ENCODE results near the gene TRIM67. TPM values are rescaled to one million over a fixed set of nuclear protein-coding genes. Genes with fewer than 3 reads are reported as not detected.

The TRIM67 gene
- total RNA-seq, 1 experiment from 2014 or later, result not detected

DNA sequence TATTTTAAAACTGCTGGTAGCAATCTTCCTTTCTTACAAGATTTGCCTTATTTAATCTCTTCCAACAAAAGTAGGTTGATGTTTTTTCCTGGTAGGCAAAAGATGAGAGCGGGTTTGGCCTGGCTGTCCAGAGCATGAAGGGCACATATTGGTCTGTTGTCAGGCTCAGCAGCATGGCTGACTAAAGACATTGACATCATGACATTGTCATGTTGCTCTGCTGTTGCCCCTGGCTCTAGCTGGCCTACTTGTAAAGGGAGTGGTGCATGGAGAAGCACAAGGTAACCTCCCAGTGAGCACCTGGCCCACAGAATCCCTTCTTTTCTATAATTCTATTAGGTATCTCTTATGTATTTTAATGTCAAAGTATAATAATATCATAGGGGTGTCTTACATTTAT lies 102.8 kb downstream of the TRIM67 start:
- H3K36me3 Mint-ChIP-seq, result peaks cover 35% of the 10 kb centered on the region
- H3K27me3 Mint-ChIP-seq (ENCODE audit: low read depth), result no peaks in the 10 kb centered on the region
- no peak overlapping the region for H3K4me3 Mint-ChIP-seq
- TF ChIP-seq, protein P1, sequence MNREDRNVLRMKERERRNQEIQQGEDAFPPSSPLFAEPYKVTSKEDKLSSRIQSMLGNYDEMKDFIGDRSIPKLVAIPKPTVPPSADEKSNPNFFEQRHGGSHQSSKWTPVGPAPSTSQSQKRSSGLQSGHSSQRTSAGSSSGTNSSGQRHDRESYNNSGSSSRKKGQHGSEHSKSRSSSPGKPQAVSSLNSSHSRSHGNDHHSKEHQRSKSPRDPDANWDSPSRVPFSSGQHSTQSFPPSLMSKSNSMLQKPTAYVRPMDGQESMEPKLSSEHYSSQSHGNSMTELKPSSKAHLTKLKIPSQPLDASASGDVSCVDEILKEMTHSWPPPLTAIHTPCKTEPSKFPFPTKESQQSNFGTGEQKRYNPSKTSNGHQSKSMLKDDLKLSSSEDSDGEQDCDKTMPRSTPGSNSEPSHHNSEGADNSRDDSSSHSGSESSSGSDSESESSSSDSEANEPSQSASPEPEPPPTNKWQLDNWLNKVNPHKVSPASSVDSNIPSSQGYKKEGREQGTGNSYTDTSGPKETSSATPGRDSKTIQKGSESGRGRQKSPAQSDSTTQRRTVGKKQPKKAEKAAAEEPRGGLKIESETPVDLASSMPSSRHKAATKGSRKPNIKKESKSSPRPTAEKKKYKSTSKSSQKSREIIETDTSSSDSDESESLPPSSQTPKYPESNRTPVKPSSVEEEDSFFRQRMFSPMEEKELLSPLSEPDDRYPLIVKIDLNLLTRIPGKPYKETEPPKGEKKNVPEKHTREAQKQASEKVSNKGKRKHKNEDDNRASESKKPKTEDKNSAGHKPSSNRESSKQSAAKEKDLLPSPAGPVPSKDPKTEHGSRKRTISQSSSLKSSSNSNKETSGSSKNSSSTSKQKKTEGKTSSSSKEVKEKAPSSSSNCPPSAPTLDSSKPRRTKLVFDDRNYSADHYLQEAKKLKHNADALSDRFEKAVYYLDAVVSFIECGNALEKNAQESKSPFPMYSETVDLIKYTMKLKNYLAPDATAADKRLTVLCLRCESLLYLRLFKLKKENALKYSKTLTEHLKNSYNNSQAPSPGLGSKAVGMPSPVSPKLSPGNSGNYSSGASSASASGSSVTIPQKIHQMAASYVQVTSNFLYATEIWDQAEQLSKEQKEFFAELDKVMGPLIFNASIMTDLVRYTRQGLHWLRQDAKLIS (CRISPR knock-in tag; IDR thresholded peaks at IDR 0.05; ENCODE audit: borderline replicate concordance), result no peak
- TF ChIP-seq SMAD4 (CRISPR knock-in tag; IDR thresholded peaks at IDR 0.05) (no peak), ELF4 (CRISPR knock-in tag; IDR thresholded peaks at IDR 0.05; ENCODE audit: low read depth) (no peak), ZNF138 (CRISPR knock-in tag; conservative IDR thresholded peaks at IDR 0.05) (no peak), SP1 (CRISPR knock-in tag; conservative IDR thresholded peaks at IDR 0.05) (no peak), SOX15 (CRISPR knock-in tag; IDR thresholded peaks at IDR 0.05) (no peak), GABPB1 (CRISPR knock-in tag; IDR thresholded peaks at IDR 0.05) (no peak), FOXJ3 (CRISPR knock-in tag; IDR thresholded peaks at IDR 0.05; ENCODE audit: borderline replicate concordance) (no peak), SMAD3 (CRISPR knock-in tag; IDR thresholded peaks at IDR 0.05; ENCODE audit: borderline replicate concordance) (no peak)
- TF ChIP-seq, protein P2, sequence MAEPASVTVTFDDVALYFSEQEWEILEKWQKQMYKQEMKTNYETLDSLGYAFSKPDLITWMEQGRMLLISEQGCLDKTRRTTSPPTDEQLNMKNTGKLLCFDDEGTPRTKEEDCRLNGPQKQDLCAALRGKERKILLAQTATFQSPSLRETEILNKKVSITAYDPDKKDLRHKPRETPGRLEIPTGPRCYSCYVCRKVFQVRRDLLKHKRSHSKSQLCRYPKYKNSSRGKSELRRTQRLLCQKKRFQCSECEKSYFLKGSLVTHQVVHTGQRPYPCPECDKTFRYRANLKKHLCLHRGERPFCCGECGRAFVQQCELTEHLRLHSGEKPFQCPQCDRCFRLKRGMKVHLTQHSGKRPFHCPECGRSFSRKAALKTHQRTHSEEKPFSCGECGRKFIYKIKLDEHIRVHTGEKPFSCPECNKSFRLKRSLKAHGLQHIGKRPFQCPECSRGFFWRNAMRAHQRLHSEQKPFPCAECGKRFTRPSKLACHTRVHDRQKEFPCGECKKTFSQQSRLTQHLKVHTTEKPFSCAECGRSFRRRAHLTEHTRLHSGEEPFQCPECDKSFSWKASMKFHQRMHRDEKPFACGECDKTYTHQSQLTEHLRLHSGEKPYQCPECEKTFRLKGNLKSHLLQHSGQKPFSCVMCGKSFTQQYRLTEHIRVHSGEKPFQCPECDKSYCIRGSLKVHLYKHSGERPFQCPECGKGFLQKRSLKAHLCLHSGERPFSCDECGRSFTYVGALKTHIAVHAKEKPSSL (CRISPR knock-in tag; conservative IDR thresholded peaks at IDR 0.05), result no peak
- TF ChIP-seq, protein P3, sequence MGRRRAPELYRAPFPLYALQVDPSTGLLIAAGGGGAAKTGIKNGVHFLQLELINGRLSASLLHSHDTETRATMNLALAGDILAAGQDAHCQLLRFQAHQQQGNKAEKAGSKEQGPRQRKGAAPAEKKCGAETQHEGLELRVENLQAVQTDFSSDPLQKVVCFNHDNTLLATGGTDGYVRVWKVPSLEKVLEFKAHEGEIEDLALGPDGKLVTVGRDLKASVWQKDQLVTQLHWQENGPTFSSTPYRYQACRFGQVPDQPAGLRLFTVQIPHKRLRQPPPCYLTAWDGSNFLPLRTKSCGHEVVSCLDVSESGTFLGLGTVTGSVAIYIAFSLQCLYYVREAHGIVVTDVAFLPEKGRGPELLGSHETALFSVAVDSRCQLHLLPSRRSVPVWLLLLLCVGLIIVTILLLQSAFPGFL (CRISPR knock-in tag; IDR thresholded peaks at IDR 0.05; ENCODE audit: borderline replicate concordance), result no peak
- TF ChIP-seq, protein P4, sequence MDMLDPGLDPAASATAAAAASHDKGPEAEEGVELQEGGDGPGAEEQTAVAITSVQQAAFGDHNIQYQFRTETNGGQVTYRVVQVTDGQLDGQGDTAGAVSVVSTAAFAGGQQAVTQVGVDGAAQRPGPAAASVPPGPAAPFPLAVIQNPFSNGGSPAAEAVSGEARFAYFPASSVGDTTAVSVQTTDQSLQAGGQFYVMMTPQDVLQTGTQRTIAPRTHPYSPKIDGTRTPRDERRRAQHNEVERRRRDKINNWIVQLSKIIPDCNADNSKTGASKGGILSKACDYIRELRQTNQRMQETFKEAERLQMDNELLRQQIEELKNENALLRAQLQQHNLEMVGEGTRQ (CRISPR knock-in tag; IDR thresholded peaks at IDR 0.05), result no peak
- TF ChIP-seq, protein P5, sequence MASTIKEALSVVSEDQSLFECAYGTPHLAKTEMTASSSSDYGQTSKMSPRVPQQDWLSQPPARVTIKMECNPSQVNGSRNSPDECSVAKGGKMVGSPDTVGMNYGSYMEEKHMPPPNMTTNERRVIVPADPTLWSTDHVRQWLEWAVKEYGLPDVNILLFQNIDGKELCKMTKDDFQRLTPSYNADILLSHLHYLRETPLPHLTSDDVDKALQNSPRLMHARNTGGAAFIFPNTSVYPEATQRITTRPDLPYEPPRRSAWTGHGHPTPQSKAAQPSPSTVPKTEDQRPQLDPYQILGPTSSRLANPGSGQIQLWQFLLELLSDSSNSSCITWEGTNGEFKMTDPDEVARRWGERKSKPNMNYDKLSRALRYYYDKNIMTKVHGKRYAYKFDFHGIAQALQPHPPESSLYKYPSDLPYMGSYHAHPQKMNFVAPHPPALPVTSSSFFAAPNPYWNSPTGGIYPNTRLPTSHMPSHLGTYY (CRISPR knock-in tag; IDR thresholded peaks at IDR 0.05), result no peak
- no peaks in the 10 kb centered on the region for H3K9me3 Mint-ChIP-seq
- no peaks in the 10 kb centered on the region for H3K4me1 Mint-ChIP-seq
- CTCF ChIA-PET, result no interaction called here
- POLR2A ChIA-PET, result no interaction called here
- DNase-seq (ENCODE audit: low spot score), result no peak
- ATAC-seq, result no peak
- H3K27ac Mint-ChIP-seq, result no peak overlapping the region

DNA sequence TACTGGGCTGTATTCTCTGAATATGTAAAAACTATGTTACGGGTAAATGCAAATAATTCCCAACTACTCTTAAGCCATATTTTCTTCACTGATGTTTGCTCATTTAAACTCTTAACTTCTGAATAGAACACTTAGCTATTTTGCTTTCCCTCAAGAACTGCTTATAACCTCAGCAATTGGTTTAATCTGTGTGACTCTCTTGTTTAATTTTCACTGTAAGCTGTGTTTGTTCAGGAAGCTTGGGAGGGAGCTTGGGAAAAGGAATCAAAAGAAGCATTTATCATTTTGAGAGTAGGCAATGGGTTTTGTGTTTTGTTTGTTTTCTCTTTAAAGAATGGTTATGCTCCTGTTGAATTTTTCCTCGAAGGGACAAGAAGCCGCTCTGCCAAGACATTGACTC lies 103.5 kb downstream of the TRIM67 start:
- peaks cover 35% of the 10 kb centered on the region for H3K36me3 Mint-ChIP-seq
- TF ChIP-seq, protein P5 (CRISPR knock-in tag; IDR thresholded peaks at IDR 0.05), result no peak
- TF ChIP-seq CBFB (CRISPR knock-in tag; IDR thresholded peaks at IDR 0.05; ENCODE audit: low read depth) (no peak), TEAD4 (CRISPR knock-in tag; IDR thresholded peaks at IDR 0.05) (no peak), ZNF138 (CRISPR knock-in tag; conservative IDR thresholded peaks at IDR 0.05) (no peak)
- TF ChIP-seq, protein P6, sequence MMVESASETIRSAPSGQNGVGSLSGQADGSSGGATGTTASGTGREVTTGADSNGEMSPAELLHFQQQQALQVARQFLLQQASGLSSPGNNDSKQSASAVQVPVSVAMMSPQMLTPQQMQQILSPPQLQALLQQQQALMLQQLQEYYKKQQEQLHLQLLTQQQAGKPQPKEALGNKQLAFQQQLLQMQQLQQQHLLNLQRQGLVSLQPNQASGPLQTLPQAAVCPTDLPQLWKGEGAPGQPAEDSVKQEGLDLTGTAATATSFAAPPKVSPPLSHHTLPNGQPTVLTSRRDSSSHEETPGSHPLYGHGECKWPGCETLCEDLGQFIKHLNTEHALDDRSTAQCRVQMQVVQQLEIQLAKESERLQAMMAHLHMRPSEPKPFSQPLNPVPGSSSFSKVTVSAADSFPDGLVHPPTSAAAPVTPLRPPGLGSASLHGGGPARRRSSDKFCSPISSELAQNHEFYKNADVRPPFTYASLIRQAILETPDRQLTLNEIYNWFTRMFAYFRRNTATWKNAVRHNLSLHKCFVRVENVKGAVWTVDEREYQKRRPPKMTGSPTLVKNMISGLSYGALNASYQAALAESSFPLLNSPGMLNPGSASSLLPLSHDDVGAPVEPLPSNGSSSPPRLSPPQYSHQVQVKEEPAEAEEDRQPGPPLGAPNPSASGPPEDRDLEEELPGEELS (CRISPR knock-in tag; IDR thresholded peaks at IDR 0.05), result no peak
- TF ChIP-seq, protein P7, sequence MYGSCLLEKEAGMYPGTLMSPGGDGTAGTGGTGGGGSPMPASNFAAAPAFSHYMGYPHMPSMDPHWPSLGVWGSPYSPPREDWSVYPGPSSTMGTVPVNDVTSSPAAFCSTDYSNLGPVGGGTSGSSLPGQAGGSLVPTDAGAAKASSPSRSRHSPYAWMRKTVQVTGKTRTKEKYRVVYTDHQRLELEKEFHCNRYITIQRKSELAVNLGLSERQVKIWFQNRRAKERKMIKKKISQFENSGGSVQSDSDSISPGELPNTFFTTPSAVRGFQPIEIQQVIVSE (CRISPR knock-in tag; IDR thresholded peaks at IDR 0.05; ENCODE audit: borderline replicate concordance), result no peak

More for the DNA sequence above, 103.5 kb downstream of the TRIM67 start:
- H3K27me3 Mint-ChIP-seq (ENCODE audit: low read depth), result no peaks in the 10 kb centered on the region
- no peaks in the 10 kb centered on the region for H3K9me3 Mint-ChIP-seq
- POLR2A ChIA-PET, result no interaction called here
- H3K4me1 Mint-ChIP-seq, result no peaks in the 10 kb centered on the region
- no peak overlapping the region for H3K4me3 Mint-ChIP-seq
- DNase-seq (ENCODE audit: low spot score) (no peak), ATAC-seq (no peak)
- CTCF ChIA-PET, result no interaction called here
- H3K27ac Mint-ChIP-seq, result no peak overlapping the region
